SH-SY5Y (cell line): Measurements from ENCODE around the gene PRKAA2.

ENCODE experiments used
- GATA2 ChIP-seq: IDR thresholded peaks from 2 replicates; pipeline ENCODE4 v1.6.1; 2011; ENCODE audit warnings: mild to moderate bottlenecking, low read depth, low read length
- GATA3 ChIP-seq: IDR thresholded peaks from 2 replicates; pipeline ENCODE4 v1.6.1; 2011; ENCODE audit warnings: low read depth, mild to moderate bottlenecking, low read length, moderate library complexity

GRCh38 chr1:56709995-56710394 lies 64.9 kb downstream of the PRKAA2 start:
- no peak for TF ChIP-seq GATA2
- TF ChIP-seq GATA3, result no peak
